ENCODE data around the gene MACROH2A1.

DNA sequence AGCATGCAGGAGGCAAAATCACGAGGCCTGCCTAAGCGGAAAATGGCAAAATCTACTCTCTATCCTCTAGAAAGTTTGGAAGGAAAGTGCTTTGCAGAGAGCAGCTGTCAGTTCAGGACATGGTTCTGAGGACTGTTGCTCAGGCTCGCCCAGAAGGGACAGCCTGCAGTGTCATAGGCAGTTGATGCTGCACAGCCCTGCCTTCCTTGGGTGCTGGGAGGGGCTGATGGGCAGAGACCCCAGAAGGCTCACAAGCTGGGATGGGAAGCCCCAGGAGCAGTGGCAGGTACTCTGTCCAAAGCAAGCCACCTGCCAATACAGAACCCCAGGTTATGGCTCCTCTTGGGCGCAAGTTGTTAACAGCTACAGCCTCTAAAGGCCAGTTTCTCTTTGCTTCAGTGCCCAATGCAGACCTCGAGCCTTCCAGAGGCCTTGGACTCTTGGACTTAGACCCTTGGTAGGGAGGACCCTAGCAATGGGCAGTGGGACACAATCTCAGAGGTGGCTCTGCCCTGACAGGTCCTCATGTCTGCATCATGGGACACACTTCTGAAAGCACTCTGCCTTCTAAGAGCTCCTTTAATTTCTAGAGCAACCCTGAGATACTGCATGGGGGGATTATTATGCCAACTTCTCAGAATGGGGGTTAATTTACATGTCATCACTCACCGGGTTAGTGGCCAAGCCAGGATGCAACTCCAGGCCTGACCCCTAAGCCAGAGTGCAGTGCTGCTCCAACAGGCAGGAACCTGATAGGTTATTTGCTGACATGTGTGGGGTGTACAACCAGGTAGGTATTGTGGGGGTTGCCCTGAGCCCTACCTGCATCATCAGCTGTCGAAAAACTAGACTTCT, 57.1 kb downstream of the MACROH2A1 start:
- TF ChIP-seq CHD1 (IDR thresholded peaks at IDR 0.05; ENCODE audit: low read depth, low read length) (no peak), CREB1 (IDR thresholded peaks at IDR 0.05; ENCODE audit: low read depth) (no peak), YBX1 (IDR thresholded peaks at IDR 0.05) (no peak), POLR2AphosphoS5 (IDR thresholded peaks at IDR 0.05; ENCODE audit: low read length) (no peak), EZH2 (IDR thresholded peaks at IDR 0.05; ENCODE audit: borderline replicate concordance, control insufficient read depth, low read depth, low read length) (no peak), SREBF1 (IDR thresholded peaks at IDR 0.05; ENCODE audit: low read length) (no peak), CHD2 (IDR thresholded peaks at IDR 0.05; ENCODE audit: borderline replicate concordance, low read depth, low read length) (no peak)
- TF ChIP-seq, protein P1, sequence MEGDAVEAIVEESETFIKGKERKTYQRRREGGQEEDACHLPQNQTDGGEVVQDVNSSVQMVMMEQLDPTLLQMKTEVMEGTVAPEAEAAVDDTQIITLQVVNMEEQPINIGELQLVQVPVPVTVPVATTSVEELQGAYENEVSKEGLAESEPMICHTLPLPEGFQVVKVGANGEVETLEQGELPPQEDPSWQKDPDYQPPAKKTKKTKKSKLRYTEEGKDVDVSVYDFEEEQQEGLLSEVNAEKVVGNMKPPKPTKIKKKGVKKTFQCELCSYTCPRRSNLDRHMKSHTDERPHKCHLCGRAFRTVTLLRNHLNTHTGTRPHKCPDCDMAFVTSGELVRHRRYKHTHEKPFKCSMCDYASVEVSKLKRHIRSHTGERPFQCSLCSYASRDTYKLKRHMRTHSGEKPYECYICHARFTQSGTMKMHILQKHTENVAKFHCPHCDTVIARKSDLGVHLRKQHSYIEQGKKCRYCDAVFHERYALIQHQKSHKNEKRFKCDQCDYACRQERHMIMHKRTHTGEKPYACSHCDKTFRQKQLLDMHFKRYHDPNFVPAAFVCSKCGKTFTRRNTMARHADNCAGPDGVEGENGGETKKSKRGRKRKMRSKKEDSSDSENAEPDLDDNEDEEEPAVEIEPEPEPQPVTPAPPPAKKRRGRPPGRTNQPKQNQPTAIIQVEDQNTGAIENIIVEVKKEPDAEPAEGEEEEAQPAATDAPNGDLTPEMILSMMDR (IDR thresholded peaks at IDR 0.05 in 2 of 3, conservative IDR thresholded peaks at IDR 0.05 in 1 of 3; ENCODE audit: control insufficient read depth in 2 of 3, extremely low read depth in 1 of 3, insufficient read depth in 1 of 3, low read depth in 3 of 3, low read length in 3 of 3): no peak
- TF ChIP-seq, protein P2, sequence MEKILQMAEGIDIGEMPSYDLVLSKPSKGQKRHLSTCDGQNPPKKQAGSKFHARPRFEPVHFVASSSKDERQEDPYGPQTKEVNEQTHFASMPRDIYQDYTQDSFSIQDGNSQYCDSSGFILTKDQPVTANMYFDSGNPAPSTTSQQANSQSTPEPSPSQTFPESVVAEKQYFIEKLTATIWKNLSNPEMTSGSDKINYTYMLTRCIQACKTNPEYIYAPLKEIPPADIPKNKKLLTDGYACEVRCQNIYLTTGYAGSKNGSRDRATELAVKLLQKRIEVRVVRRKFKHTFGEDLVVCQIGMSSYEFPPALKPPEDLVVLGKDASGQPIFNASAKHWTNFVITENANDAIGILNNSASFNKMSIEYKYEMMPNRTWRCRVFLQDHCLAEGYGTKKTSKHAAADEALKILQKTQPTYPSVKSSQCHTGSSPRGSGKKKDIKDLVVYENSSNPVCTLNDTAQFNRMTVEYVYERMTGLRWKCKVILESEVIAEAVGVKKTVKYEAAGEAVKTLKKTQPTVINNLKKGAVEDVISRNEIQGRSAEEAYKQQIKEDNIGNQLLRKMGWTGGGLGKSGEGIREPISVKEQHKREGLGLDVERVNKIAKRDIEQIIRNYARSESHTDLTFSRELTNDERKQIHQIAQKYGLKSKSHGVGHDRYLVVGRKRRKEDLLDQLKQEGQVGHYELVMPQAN (conservative IDR thresholded peaks at IDR 0.05): no peak
